GM19043 (cell line): ENCODE results near the gene EXD3.

ENCODE experiments used
- ATAC-seq: cut with Tn5 transposase; IDR thresholded peaks from one replicate; pipeline ENCODE4 v1.9.1; 2021; ENCODE audit warnings: low read depth; ENCODE audit not compliant: unreplicated experiment

Gene EXD3

DNA sequence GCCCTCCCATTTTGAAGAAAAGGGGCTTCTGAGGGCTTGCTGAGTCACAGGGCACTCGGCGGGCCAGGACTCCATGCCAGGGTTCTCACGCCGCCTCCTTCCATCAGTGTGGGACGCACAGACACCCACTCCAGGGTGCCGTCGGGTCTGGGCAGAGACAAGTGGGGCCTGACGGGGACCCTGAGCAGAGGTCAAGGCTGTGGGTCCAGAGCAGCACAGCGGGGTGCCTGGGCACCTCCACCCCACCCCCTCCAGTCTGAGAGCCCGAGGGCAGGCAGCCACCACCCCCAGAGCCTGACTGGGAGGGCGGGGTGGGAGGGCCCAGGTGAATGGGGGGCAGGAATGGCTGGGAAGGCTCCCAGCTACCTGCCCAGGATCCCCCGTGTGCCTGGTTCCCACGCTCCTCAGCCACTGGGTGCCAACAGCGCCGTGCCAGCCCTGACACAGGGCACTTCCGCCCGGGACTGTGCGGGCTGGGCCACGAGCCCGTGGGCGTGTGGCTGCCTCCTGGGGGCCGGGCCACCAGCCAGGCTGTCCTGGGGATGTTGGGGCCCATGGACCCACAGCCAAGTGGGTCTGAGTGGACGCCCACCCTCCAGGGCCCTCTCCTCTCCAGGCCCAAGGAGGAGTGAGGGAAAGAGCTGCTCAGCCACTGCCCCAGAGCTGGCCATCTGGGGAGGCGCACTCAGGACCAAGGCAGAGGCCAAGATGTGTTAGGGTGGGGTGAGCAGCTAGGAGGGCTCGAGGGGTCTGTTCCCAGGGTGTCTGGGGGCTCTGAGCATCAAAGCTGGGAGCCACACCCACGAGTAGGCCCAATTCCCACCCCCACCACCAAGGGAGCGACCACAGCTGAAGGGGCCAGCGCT is 110.7 kb downstream of the EXD3 start:
- no peak for ATAC-seq

DNA sequence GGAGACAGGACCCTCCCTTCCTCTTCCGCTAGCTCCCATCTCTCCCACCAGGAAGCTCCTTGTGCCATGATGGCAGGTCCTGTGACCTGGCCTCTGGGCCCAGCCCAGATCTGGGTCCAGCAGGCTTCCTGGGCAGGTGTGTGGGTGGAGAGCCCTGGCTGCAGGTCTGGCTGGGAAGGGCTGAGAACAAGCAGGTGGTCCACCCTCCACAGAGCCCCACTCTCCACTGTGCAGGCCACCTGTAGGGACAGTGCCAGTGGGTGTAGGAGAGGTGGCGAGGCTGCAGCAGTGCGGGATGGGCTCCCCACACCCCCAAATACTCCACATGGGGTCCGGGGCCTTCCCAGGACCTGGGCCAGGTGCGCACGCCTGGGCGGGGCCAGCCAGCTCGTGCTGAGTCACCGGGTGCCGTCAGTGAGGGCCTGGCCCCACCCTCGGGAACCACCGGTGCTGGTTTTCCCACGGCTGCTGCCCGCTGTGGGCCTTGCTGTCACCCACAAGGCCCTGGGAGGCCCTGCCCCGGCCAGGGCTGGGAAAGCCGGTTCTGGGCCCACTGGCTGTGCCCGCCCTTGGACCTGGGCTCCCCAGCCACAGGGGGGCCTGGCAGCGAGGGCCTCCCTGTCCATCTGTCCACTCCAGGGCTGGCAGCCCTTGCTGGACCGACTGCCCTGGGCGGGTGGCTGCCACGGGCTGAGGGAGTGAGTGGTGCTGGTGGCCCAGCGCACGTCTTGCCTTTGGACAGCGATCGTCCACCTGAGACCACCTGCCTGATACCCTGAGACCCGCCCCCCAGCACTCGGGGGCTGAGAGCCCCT is 111.6 kb downstream of the EXD3 start:
- ATAC-seq: no peak

GRCh38 chr9:137310189-137311052 is 112.5 kb downstream of the EXD3 start:
- no peak for ATAC-seq

DNA sequence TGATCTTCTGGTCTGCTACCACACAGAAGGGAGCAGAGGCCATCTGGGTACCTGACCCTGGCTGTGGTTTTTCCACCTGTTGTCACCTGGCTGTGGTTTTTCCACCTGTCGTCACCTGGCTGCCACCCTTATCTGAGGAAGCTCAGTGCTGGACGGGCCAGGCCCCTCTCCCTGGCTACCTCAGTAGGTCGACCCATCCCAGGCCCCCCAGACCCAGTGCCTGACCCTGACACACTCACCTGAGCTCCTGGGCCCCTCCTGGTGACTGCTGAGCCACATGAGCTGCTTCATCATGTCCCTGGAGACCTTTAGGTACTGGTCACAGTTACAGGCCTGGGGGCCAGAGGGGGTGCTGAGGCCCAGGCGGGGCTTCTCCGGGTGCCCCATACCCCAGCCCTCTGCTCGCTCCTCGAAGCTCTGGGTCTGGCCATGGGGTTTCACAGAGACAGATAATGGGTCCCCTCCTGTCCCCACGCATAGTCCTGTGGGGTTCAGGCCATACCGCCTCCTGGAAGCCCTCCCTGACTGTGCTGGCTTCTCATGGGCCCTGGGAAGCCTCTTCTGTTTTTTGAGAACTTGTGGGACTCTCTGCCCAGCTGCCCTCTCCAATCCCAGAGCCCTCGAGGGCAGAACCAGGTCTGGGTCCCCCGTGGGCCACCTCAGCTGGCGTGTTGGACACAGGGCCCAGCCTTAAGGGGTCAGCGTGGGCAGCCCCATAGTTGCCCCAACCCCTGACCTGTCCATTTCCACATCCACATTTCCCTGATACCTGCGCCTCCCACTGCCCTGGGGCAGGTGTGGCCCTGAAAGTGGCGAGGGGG is 113.4 kb downstream of the EXD3 start:
- no peak for ATAC-seq

DNA sequence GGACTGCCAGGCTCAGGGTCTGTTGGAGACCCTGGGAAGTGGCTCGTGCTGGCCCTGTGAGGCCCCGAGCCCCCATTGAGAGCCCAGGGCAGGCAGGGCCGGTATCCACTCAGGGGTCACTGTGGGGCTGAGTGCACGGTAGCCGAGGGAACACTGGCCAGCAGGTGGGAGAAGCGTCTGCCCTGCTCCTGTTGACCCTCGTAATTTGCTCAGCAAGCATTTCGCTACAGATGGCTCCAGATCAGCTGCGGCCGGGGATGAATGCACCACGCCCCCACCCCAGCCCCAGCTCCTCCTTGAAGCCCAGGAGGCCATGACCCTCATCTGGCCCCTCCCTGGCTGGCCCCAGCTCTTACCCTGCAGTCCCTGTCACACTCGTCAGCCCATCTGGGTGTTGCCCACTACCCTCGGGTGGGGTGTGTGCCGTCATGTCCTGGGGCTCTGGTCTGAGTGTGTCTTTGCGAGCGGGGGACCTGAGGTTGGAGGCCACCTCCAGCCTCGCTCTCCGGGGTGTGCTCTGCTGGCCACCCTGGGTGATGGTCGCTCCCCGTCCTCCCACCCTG is 114.8 kb downstream of the EXD3 start:
- no peak for ATAC-seq

DNA sequence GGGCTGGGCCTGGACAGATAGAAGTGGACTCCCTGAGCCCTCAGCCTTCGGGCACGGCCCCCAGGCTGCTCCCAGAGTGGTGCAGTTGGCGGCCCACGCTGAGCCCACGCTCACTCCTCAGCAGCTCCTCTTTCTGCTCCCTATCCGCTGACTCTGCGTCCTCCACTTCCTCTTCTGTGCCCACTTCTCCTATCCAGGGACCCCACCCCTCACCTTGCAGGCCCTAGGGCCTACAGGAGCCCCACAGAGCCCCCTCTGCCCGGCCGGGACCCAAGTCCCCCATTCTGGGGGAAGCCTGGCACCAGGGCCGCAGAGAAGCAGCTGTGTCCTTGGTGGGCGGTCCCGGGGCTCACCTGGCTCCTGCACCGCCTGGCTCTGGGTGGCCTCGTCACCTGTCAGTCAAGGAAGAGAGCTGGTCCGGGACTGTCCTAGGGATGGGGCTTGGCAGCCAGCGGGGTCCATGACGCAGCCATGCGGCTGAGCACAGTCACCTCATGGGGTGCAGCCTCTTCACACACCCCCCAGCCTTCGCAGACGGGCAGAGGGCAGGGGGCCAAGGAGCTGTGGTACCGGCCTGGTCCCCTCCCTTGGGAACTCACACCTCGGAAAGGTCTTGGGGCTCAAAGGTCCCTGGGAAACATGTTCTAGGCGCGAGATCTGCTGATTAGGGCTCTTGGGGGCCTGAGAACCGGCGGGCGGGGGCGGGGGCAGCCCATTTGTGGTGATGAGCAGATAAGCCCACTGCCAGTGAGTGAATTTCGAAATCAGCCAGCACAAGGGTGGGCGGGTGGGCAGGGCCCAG is 115.5 kb downstream of the EXD3 start:
- no peak for ATAC-seq

DNA sequence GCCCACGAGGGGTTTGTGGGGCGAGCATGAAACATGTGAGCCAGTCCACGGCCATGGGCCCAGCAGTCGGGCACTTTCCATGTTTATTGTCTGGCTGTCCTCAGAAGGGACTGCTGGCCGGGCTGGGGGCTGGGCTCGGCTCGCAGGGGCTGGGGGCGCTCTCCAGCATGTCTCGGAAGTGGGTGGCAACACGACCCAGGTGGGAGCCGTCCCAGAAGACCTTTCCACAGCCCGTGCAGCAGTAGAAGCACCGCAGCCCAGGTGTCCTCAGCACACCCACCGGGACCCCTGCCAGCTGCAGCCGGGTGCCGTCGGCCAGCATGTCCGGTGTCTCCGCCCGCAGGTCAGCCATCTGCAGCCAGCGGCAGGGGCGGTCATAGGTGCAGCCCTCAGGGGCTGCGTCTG is 116.1 kb downstream of the EXD3 start:
- no peak for ATAC-seq

GRCh38 chr9:137306066-137306849 is 116.7 kb downstream of the EXD3 start:
- ATAC-seq: no peak

DNA sequence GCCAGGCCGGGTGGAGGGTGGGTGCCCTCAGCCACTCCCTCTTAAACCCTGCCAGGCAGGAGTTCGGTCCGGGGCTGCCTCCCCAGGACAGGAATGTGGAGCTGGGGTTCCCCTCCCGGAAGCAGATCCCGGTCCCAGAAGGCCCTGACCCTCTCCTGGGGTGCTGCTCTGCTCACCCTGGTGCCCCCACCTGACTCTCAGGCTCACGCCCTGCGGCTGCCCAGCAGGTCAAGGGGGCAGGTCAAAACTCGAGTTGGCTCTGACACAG is 117.2 kb downstream of the EXD3 start:
- ATAC-seq: no peak

DNA sequence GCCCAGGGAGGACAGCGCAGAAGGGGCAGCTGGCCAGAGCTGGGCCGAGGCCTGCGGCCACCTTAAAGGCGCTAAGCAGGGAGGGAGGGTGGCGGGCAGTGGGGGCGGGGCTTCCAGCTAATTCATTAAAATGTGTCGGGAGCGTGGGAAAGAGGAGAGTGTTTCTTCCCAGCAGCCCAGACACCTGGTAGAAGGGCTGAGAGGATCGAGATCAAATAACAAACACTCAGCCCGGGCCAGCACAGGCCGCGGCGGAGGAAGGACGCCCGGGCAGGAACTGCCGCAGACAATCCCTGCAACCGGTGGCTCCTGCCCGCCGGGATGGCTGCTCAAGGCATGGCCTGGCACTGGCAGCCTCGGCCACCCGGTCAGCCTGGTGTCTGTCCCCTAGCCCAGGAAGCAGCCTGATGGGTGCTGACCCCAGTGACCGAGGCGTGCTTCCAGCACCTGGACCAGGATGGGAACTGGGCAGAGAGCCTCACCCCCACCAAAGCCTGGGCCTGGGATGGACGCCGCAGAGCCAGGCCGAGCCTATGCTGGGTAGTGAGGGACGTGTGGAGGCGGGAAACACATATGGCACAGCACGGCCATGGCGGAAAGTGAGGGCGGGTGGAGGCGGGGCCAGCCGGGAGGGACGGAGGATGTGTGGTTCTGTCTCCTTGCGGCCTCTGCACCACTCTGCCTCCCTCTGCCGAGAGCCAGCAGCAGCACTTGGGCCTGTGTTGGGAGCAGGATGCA is 117.7 kb downstream of the EXD3 start:
- no peak for ATAC-seq

DNA sequence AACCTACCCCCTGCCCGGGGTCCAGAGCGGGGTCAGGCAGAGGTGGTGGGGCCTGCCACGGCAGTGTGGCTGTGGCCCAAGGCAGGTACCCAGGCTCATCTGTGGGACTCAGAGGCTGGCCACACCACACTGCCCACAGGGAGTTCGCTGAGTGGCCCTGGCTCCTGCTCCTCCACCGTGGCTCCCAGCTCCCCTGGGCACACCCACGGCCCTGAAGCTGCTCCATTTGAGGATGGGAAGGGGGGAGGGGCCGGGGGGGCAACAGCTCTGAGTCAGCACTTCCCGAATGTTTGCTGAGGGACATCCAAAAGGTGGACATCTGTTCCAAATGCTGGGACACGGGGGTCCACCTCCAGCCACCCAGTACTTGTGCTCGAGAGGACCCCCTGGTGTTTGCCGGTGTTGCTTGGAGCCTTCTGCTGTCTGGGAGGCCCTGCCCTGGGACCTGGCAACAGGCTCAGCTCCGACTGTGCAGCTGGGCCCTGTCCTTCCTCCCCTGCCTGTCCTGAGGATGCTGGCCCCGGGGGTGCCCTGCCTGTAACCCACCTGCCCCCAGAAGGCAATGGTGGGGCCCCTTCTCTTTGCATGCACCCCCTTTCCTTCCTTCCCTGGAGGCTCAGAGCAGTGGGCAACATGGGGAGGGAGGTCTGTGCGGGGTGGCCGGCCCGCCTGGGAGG is 118.4 kb downstream of the EXD3 start:
- no peak for ATAC-seq

GRCh38 chr9:137303893-137304382 is 119.0 kb downstream of the EXD3 start:
- ATAC-seq: no peak

DNA sequence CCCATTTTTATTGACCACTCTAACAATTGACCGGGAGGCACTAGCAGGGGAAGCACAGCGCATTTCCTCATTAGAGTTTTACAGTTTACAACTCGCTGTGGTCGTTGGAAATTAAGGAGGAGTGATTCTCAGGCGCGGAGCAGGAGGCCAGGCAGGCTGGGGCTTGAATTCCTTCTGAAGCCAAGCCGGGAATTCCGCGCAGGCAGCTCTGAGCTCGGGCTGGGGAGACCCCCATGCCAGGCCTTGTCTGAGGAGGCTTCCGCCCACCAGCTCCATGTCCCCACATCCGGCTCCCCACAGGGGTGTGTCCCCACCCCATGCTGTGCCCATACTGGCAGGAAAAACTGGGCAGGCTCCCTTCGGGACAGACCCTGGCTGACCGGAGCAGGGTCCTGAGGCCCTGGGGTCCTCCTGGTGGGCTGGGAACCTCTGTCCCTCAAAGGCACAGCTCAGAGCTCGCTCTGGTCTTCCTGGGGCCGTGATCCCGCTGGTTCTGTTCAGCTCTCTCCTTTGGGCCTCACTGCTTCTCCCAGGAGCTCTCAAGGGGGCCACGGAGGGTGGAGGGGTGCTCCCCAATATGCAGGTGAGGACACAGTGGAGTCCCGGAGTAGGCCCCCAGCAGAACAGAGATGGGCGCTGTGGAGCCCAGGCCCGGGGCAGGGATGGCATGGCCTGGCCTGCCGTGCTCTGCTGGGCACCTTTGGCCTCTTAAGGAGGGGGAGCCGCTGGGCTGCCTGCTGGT is 119.6 kb downstream of the EXD3 start:
- ATAC-seq: no peak

DNA sequence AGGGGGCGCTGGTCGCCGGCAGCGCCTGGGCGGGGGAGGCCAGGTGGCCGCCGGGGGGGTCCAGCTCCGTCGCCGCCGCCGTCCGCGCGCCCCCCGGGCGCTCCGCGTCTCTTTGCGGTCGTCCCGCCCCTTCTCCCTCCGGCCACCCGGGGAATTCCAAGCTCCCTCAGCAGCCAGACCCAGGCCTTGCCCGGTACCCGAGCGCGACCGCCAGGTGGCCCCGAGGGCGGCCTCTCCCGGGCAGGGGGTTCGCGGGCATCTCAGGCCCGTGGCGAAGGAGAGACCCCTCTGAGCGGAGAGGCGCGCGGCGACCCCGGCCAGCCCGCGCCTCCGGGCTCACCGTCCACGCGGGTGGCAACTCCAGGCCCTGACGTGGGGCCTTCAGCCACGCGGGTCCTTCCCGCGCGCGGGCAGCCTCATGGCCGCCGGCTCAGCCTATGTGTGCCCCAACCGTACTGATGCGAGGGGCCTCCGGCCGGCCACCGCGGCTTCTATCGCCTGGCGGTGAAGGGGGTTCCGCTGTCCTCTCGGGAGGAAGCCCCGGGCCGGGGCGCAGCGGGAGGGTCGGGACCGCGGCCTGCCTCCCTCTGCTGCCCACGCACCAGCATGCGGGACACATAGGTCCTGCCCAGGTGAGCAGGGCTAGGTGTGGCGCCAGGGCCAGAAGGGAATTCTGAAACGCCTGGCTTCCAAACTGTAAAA is 120.4 kb downstream of the EXD3 start:
- ATAC-seq: peak; percentile 33

DNA sequence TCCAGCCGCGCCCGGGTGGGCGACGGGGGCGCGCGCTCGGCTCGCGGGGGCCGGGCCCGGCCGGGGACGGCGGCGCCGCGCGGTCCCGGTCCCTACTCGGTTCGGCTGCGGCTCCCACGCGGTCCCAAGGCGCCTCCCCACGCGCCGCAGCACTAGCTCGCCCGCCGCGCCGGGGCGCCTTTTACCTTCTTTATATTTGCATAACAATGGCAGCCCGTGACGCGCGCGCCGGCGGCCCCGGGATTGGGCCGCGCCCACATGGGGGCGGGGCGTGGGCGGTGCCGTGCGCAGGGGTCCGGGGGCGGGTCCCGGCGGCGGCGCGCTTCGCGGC is 120.9 kb downstream of the EXD3 start, which contains the start of gene NRARP:
Gene NRARP, minus strand, starts transcription at position 154 of the 331 bp plus-strand sequence. CDS start 343 bp downstream, outside the sequence.
- peak; percentile 69 for ATAC-seq
